Measurements from ENCODE around the gene SERPINB6. TPM values are rescaled to one million over a fixed set of nuclear protein-coding genes. Genes with fewer than 3 reads are reported as not detected.

SERPINB6 gene
- polyA plus RNA-seq, 1 of the 3 experiments (the other 2 are of a cell fraction), result 102 TPM

DNA sequence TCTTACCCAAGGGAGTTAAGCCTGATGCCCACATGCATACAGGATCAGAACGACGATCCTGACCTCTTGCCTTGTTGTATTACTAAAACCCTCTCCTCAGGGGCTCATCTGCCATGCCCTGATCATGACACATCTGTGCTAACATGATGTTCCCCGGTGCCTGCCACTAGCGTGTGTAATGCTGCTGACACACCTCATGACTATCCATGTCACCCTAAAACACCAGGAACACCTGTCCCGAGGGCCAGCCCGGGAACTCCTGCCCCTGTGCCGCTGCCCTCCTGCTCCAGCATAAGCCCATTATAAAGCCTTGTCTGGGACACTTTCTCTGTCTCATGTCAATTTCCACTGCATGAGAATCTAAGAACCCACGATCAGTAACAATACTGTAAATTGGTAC, 7.6 kb downstream of the SERPINB6 start:
- CTCF ChIA-PET, result interaction anchor here (1.3 to 1.7 kb wide), 4 partner anchors 11 to 118 kb away, joined by 3 to 14 read pairs (median 4); no protein-coding TSS in a partner anchor

DNA sequence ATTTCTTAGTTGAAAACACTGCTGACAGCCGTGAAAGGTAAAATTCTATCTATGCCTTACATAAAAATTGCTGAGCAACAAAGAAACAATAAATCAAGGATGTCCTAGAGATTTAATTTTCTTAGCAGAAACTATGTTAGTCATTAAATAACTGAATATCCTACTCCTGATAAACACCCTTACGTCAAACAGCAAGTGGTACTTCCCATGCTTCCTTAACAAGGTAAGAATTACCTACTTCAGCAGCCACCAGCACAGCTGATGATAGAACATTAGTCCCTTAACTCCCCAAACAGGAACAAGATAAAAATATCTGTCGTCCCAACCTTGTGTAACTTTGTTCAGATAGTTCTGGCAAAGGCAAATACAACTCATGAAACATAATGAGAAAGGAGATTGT, 8.7 kb downstream of the SERPINB6 start:
- Histone ChIP-seq H3K9ac (no peak overlapping the region), H3F3A (replicated peaks; ENCODE audit: insufficient read depth) (peaks cover 26% of the 10 kb centered on the region), H3K79me2 (ENCODE audit: insufficient read depth) (peaks cover 91% of the 10 kb centered on the region), H3K36me3 (replicated peaks in 1 of 2; ENCODE audit: control insufficient read depth in 1 of 2, insufficient read depth in 2 of 2, low read length in 1 of 2) (peaks cover 3 to 8% of the 10 kb centered on the region in 2 experiments), H3K4me3 (ENCODE audit: low read depth in 2 of 2, low read length in 1 of 2) (no peak overlapping the region), H2AFZ (ENCODE audit: low read depth) (no peak overlapping the region), H3K9me2 (no peaks in the 10 kb centered on the region), H3K27ac (ENCODE audit: low read depth in 2 of 2, low read length in 1 of 2) (no peak overlapping the region), H3K4me1 (ENCODE audit: control insufficient read depth in 1 of 2, insufficient read depth in 2 of 2, low read depth in 1 of 2, low read length in 1 of 2) (peaks cover 0 to 15% of the 10 kb centered on the region in 2 experiments; a peak in 3 of 4 replicates), H3K27me3 (ENCODE audit: insufficient read depth) (no peaks in the 10 kb centered on the region), H3K9me3 (no peaks in the 10 kb centered on the region), H3K4me2 (no peak overlapping the region), H4K20me1 (ENCODE audit: insufficient read depth) (no peaks in the 10 kb centered on the region)
- ChIA-PET CTCF (interaction anchor here (0.8 to 1.7 kb wide), 6 partner anchors 10 to 117 kb away, joined by 3 to 14 read pairs (median 4); no protein-coding TSS in a partner anchor), POLR2A (no interaction called here)
- no peak for DNase-seq
- WGBS (ENCODE audit: low lambda C conversion rate), result 92% methylated on average over 3 of the region's 3 CpGs
- no peak for TF ChIP-seq EP300 (IDR thresholded peaks at IDR 0.05; ENCODE audit: borderline replicate concordance in 1 of 2, low read depth in 1 of 2, low read length in 1 of 2)
- no peak for TF ChIP-seq MXI1 (IDR thresholded peaks at IDR 0.05; ENCODE audit: low read depth, low read length)
- TF ChIP-seq SIN3A (IDR thresholded peaks at IDR 0.05; ENCODE audit: borderline replicate concordance, low read depth, low read length), result no peak
- TF ChIP-seq NRF1 (IDR thresholded peaks at IDR 0.05; ENCODE audit: low read depth, low read length), result no peak
- no peak for TF ChIP-seq POLR2AphosphoS5 (IDR thresholded peaks at IDR 0.05; ENCODE audit: low read depth, low read length)
- TF ChIP-seq FOXM1 (IDR thresholded peaks at IDR 0.05; ENCODE audit: low read depth), result no peak
- TF ChIP-seq, protein P1, sequence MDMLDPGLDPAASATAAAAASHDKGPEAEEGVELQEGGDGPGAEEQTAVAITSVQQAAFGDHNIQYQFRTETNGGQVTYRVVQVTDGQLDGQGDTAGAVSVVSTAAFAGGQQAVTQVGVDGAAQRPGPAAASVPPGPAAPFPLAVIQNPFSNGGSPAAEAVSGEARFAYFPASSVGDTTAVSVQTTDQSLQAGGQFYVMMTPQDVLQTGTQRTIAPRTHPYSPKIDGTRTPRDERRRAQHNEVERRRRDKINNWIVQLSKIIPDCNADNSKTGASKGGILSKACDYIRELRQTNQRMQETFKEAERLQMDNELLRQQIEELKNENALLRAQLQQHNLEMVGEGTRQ (IDR thresholded peaks at IDR 0.05; ENCODE audit: borderline replicate concordance, low read depth, low read length), result no peak
- no peak for TF ChIP-seq FOXJ3 (CRISPR knock-in tag; IDR thresholded peaks at IDR 0.05)
- TF ChIP-seq, protein P2, sequence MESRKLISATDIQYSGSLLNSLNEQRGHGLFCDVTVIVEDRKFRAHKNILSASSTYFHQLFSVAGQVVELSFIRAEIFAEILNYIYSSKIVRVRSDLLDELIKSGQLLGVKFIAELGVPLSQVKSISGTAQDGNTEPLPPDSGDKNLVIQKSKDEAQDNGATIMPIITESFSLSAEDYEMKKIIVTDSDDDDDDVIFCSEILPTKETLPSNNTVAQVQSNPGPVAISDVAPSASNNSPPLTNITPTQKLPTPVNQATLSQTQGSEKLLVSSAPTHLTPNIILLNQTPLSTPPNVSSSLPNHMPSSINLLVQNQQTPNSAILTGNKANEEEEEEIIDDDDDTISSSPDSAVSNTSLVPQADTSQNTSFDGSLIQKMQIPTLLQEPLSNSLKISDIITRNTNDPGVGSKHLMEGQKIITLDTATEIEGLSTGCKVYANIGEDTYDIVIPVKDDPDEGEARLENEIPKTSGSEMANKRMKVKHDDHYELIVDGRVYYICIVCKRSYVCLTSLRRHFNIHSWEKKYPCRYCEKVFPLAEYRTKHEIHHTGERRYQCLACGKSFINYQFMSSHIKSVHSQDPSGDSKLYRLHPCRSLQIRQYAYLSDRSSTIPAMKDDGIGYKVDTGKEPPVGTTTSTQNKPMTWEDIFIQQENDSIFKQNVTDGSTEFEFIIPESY (IDR thresholded peaks at IDR 0.05; ENCODE audit: borderline replicate concordance, low read depth), result no peak
- TF ChIP-seq FOSL2 (IDR thresholded peaks at IDR 0.05; ENCODE audit: borderline replicate concordance, low read depth), result no peak
- TF ChIP-seq, protein P3, sequence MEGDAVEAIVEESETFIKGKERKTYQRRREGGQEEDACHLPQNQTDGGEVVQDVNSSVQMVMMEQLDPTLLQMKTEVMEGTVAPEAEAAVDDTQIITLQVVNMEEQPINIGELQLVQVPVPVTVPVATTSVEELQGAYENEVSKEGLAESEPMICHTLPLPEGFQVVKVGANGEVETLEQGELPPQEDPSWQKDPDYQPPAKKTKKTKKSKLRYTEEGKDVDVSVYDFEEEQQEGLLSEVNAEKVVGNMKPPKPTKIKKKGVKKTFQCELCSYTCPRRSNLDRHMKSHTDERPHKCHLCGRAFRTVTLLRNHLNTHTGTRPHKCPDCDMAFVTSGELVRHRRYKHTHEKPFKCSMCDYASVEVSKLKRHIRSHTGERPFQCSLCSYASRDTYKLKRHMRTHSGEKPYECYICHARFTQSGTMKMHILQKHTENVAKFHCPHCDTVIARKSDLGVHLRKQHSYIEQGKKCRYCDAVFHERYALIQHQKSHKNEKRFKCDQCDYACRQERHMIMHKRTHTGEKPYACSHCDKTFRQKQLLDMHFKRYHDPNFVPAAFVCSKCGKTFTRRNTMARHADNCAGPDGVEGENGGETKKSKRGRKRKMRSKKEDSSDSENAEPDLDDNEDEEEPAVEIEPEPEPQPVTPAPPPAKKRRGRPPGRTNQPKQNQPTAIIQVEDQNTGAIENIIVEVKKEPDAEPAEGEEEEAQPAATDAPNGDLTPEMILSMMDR (IDR thresholded peaks at IDR 0.05), result no peak
- TF ChIP-seq, protein P4, sequence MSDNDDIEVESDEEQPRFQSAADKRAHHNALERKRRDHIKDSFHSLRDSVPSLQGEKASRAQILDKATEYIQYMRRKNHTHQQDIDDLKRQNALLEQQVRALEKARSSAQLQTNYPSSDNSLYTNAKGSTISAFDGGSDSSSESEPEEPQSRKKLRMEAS (IDR thresholded peaks at IDR 0.05; ENCODE audit: low read depth), result no peak
- no peak for TF ChIP-seq GATA2 (CRISPR knock-in tag; IDR thresholded peaks at IDR 0.05)
- no peak for TF ChIP-seq CHD2 (IDR thresholded peaks at IDR 0.05; ENCODE audit: low read length, partially characterized antibody)
- TF ChIP-seq, protein P5, sequence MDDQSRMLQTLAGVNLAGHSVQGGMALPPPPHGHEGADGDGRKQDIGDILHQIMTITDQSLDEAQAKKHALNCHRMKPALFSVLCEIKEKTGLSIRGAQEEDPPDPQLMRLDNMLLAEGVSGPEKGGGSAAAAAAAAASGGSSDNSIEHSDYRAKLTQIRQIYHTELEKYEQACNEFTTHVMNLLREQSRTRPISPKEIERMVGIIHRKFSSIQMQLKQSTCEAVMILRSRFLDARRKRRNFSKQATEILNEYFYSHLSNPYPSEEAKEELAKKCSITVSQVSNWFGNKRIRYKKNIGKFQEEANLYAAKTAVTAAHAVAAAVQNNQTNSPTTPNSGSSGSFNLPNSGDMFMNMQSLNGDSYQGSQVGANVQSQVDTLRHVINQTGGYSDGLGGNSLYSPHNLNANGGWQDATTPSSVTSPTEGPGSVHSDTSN (IDR thresholded peaks at IDR 0.05), result no peak

More for the DNA sequence above, 7.6 kb downstream of the SERPINB6 start:
- H3F3A ChIP-seq (replicated peaks; ENCODE audit: insufficient read depth), result peaks cover 26% of the 10 kb centered on the region
- TF ChIP-seq, protein P2 (IDR thresholded peaks at IDR 0.05; ENCODE audit: borderline replicate concordance, low read depth), result no peak
- TF ChIP-seq FOXM1 (IDR thresholded peaks at IDR 0.05; ENCODE audit: low read depth), result no peak
- no peak for TF ChIP-seq TCF12 (IDR thresholded peaks at IDR 0.05)
- no peak for TF ChIP-seq GATA2 (CRISPR knock-in tag; IDR thresholded peaks at IDR 0.05)
- TF ChIP-seq FOXJ3 (CRISPR knock-in tag; IDR thresholded peaks at IDR 0.05), result no peak
- TF ChIP-seq YY1 (IDR thresholded peaks at IDR 0.05; ENCODE audit: low read depth), result no peak
- peaks cover 0 to 15% of the 10 kb centered on the region in 2 experiments; a peak in 3 of 4 replicates for H3K4me1 ChIP-seq (ENCODE audit: control insufficient read depth in 1 of 2, insufficient read depth in 2 of 2, low read depth in 1 of 2, low read length in 1 of 2)
- H3K36me3 ChIP-seq (replicated peaks in 1 of 2; ENCODE audit: control insufficient read depth in 1 of 2, insufficient read depth in 2 of 2, low read length in 1 of 2), result peaks cover under 1 to 3% of the 10 kb centered on the region in 2 experiments
- no peaks in the 10 kb centered on the region for H3K9me3 ChIP-seq
- no peaks in the 10 kb centered on the region for H4K20me1 ChIP-seq (ENCODE audit: insufficient read depth)
- no peak for DNase-seq
- H3K79me2 ChIP-seq (ENCODE audit: insufficient read depth), result peaks cover 92% of the 10 kb centered on the region
- no peak overlapping the region for H3K4me3 ChIP-seq (ENCODE audit: low read depth in 2 of 2, low read length in 1 of 2)
- 87% methylated on average over 6 of the region's 8 CpGs for WGBS (ENCODE audit: low lambda C conversion rate)
- no peaks in the 10 kb centered on the region for H3K9me2 ChIP-seq
- H3K4me2 ChIP-seq, result no peak overlapping the region
- no peak overlapping the region for H3K9ac ChIP-seq
- H3K27me3 ChIP-seq (ENCODE audit: insufficient read depth), result no peaks in the 10 kb centered on the region
- POLR2A ChIA-PET, result no interaction called here
- H3K27ac ChIP-seq (ENCODE audit: low read depth in 2 of 2, low read length in 1 of 2), result no peak overlapping the region
- no peak overlapping the region for H2AFZ ChIP-seq (ENCODE audit: low read depth)

Measured in SK-N-SH (cell line).